Measurements from ENCODE around the gene UTS2B. TPM values are rescaled to one million over a fixed set of nuclear protein-coding genes. Genes with fewer than 3 reads are reported as not detected.

The UTS2B gene
- total RNA-seq, 2 donors from 2014 or later: 0.81 TPM; not detected in 1

DNA sequence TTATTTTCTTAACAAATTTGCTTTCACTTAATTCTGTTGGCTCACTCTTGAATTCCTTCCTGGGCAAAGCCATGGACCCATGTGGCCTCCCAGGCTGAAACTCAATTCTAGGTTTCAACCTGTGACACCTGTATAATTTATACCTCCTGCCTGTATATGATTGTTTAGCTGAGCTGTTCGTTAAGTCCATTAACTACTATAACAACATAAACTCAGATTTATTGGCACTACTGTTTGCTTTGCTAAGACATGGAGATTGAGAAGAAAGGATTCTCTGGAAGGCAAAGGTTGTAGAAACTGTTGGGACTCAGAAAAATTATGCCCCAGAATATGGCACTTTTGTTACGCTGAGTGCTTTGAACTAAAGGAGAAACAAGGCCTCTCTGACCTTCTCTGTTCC, 27.9 kb downstream of the UTS2B start:
- H3K27ac ChIP-seq: no peak overlapping the region
- H3K4me1 ChIP-seq (ENCODE audit: control insufficient read depth in 1 of 2, low read depth in 2 of 2): no peaks in the 10 kb centered on the region
- ATAC-seq (ENCODE audit: insufficient number of reproducible peaks, low FRiP score, low read depth) (no peak), DNase-seq (ENCODE audit: low spot score) (no peak)
- H3K36me3 ChIP-seq: no peaks in the 10 kb centered on the region
- TF ChIP-seq, protein P1, sequence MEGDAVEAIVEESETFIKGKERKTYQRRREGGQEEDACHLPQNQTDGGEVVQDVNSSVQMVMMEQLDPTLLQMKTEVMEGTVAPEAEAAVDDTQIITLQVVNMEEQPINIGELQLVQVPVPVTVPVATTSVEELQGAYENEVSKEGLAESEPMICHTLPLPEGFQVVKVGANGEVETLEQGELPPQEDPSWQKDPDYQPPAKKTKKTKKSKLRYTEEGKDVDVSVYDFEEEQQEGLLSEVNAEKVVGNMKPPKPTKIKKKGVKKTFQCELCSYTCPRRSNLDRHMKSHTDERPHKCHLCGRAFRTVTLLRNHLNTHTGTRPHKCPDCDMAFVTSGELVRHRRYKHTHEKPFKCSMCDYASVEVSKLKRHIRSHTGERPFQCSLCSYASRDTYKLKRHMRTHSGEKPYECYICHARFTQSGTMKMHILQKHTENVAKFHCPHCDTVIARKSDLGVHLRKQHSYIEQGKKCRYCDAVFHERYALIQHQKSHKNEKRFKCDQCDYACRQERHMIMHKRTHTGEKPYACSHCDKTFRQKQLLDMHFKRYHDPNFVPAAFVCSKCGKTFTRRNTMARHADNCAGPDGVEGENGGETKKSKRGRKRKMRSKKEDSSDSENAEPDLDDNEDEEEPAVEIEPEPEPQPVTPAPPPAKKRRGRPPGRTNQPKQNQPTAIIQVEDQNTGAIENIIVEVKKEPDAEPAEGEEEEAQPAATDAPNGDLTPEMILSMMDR (IDR thresholded peaks at IDR 0.05): no peak
- no peaks in the 10 kb centered on the region for H3K27me3 ChIP-seq (replicated peaks; ENCODE audit: insufficient read depth)
- H3K4me3 ChIP-seq: no peak overlapping the region
- no peaks in the 10 kb centered on the region for H3K9me3 ChIP-seq

DNA sequence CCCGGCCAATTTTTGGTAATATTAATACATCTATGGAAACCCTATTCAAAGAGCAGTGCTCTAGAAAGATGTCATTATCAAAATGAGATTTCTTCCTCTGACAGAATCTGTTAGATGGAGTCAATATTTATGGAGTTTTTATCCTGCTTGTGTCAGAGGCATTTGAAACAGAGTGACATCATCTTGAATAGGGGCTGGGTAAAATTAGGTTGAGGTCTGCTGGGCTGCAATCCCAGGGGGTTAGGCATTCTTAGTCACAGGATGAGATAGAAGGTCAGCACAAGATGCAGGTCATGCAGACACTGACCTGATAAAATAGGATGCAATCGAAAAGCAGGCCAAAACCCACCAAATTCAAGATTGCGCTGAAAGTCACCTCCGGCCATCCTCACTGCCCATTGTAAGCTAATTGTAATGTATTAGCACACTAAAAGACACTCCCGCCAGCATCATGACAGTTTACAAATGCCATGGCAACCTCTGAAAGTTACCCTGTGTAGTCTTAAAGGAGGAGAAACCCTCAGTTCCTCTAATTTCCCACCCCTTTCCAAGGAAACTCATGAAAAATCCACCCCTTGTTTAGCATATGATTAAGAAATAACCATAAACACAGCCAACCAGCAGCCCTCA, 28.4 kb downstream of the UTS2B start:
- Histone ChIP-seq H3K27me3 (replicated peaks; ENCODE audit: insufficient read depth) (no peaks in the 10 kb centered on the region), H3K4me3 (no peak overlapping the region), H3K4me1 (ENCODE audit: control insufficient read depth in 1 of 2, low read depth in 2 of 2) (no peaks in the 10 kb centered on the region), H3K27ac (no peak overlapping the region), H3K36me3 (no peaks in the 10 kb centered on the region), H3K9me3 (no peaks in the 10 kb centered on the region)
- no peak for DNase-seq (ENCODE audit: low spot score)
- TF ChIP-seq, protein P1 (IDR thresholded peaks at IDR 0.05): no peak
- ATAC-seq (ENCODE audit: insufficient number of reproducible peaks, low FRiP score, low read depth): no peak

- Histone ChIP-seq H3K9me3 (no peaks in the 10 kb centered on the region), H3K27ac (no peak overlapping the region), H3K4me1 (ENCODE audit: control insufficient read depth in 1 of 2, low read depth in 2 of 2) (no peaks in the 10 kb centered on the region), H3K27me3 (replicated peaks; ENCODE audit: insufficient read depth) (no peaks in the 10 kb centered on the region), H3K36me3 (no peaks in the 10 kb centered on the region), H3K4me3 (no peak overlapping the region)
- ATAC-seq (ENCODE audit: insufficient number of reproducible peaks, low FRiP score, low read depth): no peak
- TF ChIP-seq, protein P1 (IDR thresholded peaks at IDR 0.05): no peak
- no peak for DNase-seq (ENCODE audit: low spot score)
Observed at GRCh38 chr3:191301017-191301416, 29.3 kb downstream of the UTS2B start.

DNA sequence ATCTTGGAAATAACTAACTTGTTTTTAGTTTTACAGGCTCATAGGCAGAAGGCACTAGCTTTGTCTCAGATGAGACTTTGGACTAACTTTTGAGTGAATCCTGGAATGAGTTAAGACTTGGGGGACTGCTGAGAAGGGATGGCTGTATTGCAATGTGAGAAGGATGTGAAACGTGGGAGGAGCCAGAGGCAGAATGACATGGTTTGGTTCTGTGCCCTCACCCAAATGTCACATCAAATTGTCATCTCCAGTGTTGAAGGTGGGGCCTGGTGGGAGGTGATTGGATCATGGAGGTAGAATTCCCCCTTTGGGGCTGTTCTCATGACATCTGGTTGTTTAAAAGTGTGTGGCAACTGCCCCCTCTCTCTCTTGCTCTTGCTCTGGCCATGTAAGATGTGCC, 29.9 kb downstream of the UTS2B start:
- DNase-seq (ENCODE audit: low spot score): no peak
- Histone ChIP-seq H3K9me3 (no peaks in the 10 kb centered on the region), H3K4me1 (ENCODE audit: control insufficient read depth in 1 of 2, low read depth in 2 of 2) (no peaks in the 10 kb centered on the region), H3K27me3 (replicated peaks; ENCODE audit: insufficient read depth) (no peaks in the 10 kb centered on the region), H3K36me3 (no peaks in the 10 kb centered on the region), H3K27ac (no peak overlapping the region), H3K4me3 (no peak overlapping the region)
- TF ChIP-seq, protein P1 (IDR thresholded peaks at IDR 0.05): no peak
- no peak for ATAC-seq (ENCODE audit: insufficient number of reproducible peaks, low FRiP score, low read depth)

DNA sequence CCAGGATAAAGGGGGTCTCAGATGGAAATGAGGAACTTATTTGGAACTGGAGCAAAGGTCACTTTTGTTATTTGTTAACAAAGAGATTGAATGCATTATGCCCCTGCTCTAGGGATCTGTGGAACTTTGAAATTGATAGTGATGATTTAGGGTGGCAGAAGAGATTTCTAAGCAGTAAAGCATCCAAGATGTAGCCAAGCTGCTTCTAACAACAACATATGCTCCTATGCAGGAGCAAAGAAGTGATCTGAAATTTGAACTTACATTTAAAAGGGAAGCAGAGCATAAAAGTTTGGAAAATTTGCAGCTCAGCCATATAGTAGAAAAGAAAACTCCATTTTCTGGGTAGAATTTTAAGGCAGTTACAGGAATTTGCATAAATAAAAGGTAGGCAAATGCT, 31.5 kb downstream of the UTS2B start:
- Histone ChIP-seq H3K4me3 (no peak overlapping the region), H3K36me3 (no peaks in the 10 kb centered on the region), H3K9me3 (no peaks in the 10 kb centered on the region), H3K27me3 (replicated peaks; ENCODE audit: insufficient read depth) (no peaks in the 10 kb centered on the region), H3K4me1 (ENCODE audit: control insufficient read depth in 1 of 2, low read depth in 2 of 2) (no peaks in the 10 kb centered on the region), H3K27ac (no peak overlapping the region)
- ATAC-seq (ENCODE audit: insufficient number of reproducible peaks, low FRiP score, low read depth) (no peak), DNase-seq (ENCODE audit: low spot score) (no peak)
- TF ChIP-seq, protein P1 (IDR thresholded peaks at IDR 0.05): no peak
